ENCODE results near the gene GPATCH2L.

GPATCH2L gene

DNA sequence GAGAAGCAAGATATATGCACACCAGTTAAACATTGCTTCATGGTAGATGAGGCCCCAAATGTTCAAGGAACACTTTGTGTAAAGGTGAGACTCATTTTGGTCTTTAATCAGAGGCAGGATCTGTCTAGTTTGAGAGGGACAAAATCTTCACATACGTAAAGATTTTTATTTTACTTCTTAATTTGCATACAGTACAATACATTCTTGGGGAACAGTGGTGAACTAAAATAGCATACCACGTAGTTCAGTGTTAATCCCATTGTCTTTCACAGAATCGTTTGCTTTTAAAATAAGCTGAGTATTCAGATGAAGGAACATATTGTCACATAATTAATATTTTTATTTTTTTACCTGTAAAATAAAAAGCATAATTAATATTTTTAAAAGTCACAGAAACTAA is 43.3 kb downstream of the GPATCH2L start:
- no peak overlapping the region for H3K4me3 ChIP-seq (IDR thresholded peaks at IDR 0.05; ENCODE audit: insufficient read depth, low read depth, low read length)
- H4K20me1 ChIP-seq (ENCODE audit: insufficient read depth) = no peaks in the 10 kb centered on the region
- H3K4me1 ChIP-seq (ENCODE audit: low read depth, poor library complexity, severe bottlenecking) = no peaks in the 10 kb centered on the region
- no peak overlapping the region for H3K27ac ChIP-seq
- TF ChIP-seq CTCF (conservative IDR thresholded peaks at IDR 0.05; ENCODE audit: low read depth, low read length) = no peak
- H3K27me3 ChIP-seq (ENCODE audit: insufficient read depth, low read depth) = no peaks in the 10 kb centered on the region
- no peak overlapping the region for H3K9ac ChIP-seq
- H3K36me3 ChIP-seq (ENCODE audit: insufficient read depth) = no peaks in the 10 kb centered on the region; the same call in 1 of the 2 replicates
- H2AFZ ChIP-seq (ENCODE audit: low read depth) = no peak overlapping the region
- H3K79me2 ChIP-seq (ENCODE audit: insufficient read depth, low read depth) = no peaks in the 10 kb centered on the region
- no peak overlapping the region for H3K4me2 ChIP-seq

DNA sequence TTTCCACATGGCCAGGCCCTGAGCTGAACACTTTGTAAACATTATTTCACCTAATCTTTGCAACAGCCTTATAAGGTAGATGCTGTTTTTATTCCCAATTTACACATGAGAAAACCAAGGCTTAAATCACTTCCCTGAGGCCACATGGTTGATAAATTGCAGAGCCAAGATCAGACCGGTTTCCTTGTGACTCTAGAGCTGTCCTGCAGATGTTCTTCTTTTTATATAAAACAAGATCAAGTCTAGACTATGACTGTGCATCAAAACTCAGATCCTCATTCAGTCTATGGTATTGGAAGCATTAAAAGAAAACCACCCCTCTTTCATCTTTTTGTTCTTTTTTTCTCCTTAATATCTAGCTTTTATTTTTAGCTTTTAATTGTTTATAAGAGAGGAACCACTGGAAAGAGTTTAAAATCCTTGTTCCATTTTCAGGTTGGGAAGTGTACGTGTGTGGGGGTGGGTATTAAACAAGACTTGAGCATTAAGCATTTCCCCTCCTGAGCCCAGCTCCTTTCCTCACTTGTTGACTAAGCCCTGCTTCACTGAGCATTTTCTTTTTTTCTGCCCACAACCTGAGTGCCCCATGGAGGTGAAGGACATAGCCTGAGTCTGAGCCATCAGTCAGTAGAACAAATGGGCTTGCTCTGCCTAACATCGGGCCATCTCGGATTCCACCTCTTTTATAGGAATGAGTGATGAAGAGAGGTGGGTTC is 45.4 kb downstream of the GPATCH2L start:
- no peak overlapping the region for H2AFZ ChIP-seq (ENCODE audit: low read depth)
- H3K27ac ChIP-seq = no peak overlapping the region
- no peak overlapping the region for H3K4me2 ChIP-seq
- H3K27me3 ChIP-seq (ENCODE audit: insufficient read depth, low read depth) = no peaks in the 10 kb centered on the region
- no peak overlapping the region for H3K9ac ChIP-seq
- no peak for TF ChIP-seq CTCF (conservative IDR thresholded peaks at IDR 0.05; ENCODE audit: low read depth, low read length)
- no peak overlapping the region for H3K4me3 ChIP-seq (IDR thresholded peaks at IDR 0.05; ENCODE audit: insufficient read depth, low read depth, low read length)
- no peaks in the 10 kb centered on the region for H3K4me1 ChIP-seq (ENCODE audit: low read depth, poor library complexity, severe bottlenecking)
- H3K36me3 ChIP-seq (ENCODE audit: insufficient read depth) = no peaks in the 10 kb centered on the region
- no peaks in the 10 kb centered on the region for H4K20me1 ChIP-seq (ENCODE audit: insufficient read depth)
- no peaks in the 10 kb centered on the region for H3K79me2 ChIP-seq (ENCODE audit: insufficient read depth, low read depth)

DNA sequence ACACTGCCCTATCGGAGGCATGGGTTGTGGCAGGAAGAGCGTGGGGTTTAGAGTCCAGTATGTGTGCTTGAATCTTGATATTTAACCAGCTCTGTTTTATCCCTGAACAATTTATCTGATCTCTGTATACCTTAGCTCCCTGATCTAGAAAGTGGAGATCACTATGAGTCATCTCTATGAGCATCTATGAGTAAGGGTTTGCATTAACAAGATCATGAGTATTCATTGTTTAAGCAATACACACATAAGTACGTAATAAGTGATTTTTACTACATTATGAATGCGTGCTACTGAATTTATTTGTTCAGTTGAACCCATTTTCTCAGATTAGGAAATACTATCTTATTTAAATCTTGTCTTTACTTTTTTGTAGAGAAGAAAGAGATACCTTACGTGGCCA is 49.4 kb downstream of the GPATCH2L start:
- Histone ChIP-seq H3K27ac (no peak overlapping the region), H3K27me3 (ENCODE audit: insufficient read depth, low read depth) (no peaks in the 10 kb centered on the region), H4K20me1 (ENCODE audit: insufficient read depth) (no peaks in the 10 kb centered on the region), H3K4me3 (IDR thresholded peaks at IDR 0.05; ENCODE audit: insufficient read depth, low read depth, low read length) (no peak overlapping the region), H3K4me2 (no peak overlapping the region), H3K4me1 (ENCODE audit: low read depth, poor library complexity, severe bottlenecking) (no peaks in the 10 kb centered on the region), H2AFZ (ENCODE audit: low read depth) (no peak overlapping the region), H3K79me2 (ENCODE audit: insufficient read depth, low read depth) (no peaks in the 10 kb centered on the region), H3K9ac (no peak overlapping the region), H3K36me3 (ENCODE audit: insufficient read depth) (no peaks in the 10 kb centered on the region)
- TF ChIP-seq CTCF (conservative IDR thresholded peaks at IDR 0.05; ENCODE audit: low read depth, low read length) = no peak

DNA sequence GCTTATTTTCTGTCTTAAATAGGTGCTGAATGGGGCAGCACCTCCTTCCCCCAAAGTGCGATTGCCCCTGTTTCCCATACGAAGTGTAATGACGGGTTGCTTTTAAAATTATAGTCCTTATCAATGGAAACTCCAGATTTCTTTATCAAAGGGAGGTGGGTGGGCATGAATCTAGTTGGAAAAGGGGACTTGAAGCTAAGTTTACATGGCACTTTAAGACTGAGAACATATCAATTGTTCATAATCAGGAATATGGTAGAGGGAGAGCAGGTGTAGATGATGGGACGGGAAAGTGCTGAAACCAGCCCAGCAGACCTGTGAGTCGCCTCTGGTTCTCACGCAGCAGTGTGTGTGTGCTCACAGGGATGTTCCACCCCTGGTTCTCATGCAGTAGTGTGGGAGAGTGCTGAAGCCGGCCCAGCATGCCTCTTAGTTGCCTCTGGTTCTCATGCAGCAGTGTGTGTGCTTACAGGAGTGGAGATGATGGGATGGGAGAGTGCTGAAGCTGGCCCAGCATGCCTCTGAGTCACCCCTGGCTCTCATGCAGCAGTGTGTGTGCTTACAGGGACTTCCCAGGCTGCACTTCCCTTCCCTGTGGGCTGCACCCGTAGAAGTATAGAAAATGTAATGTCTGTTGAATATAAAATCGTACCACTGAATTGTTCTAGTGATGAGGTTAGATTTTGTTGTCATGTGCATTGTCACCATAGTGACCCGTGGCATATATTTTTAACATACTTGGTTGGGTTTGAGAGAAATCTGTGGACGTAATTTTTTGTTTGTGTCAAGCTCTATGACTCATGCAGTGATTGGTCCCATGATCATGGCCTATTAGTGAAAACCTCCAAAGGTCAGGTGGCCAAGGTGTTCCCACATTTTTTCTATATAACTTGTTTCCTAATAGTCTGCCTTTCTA is 51.6 kb downstream of the GPATCH2L start:
- Histone ChIP-seq H3K27me3 (ENCODE audit: insufficient read depth, low read depth) (no peaks in the 10 kb centered on the region), H3K4me2 (no peak overlapping the region), H4K20me1 (ENCODE audit: insufficient read depth) (no peaks in the 10 kb centered on the region), H3K36me3 (ENCODE audit: insufficient read depth) (no peaks in the 10 kb centered on the region), H3K4me3 (IDR thresholded peaks at IDR 0.05; ENCODE audit: insufficient read depth, low read depth, low read length) (no peak overlapping the region), H3K4me1 (ENCODE audit: low read depth, poor library complexity, severe bottlenecking) (no peaks in the 10 kb centered on the region), H3K9ac (no peak overlapping the region), H2AFZ (ENCODE audit: low read depth) (no peak overlapping the region), H3K79me2 (ENCODE audit: insufficient read depth, low read depth) (no peaks in the 10 kb centered on the region), H3K27ac (no peak overlapping the region)
- TF ChIP-seq CTCF (conservative IDR thresholded peaks at IDR 0.05; ENCODE audit: low read depth, low read length) = no peak
